SK-MEL-5 (cell line): Measurements from ENCODE around the gene IGFBP2. TPM values are rescaled to one million over a fixed set of nuclear protein-coding genes. Genes with fewer than 3 reads are reported as not detected.

Experiments used
- DNase-seq: peaks from one replicate; pipeline ENCODE4 v3.0.0-alpha.2; 2016; ENCODE audit warnings: low read depth, low spot score
- in situ Hi-C: cut with HindIII; loops from 2 replicates; pipeline ENCODE4 v1.10.0; 2016; ENCODE audit warnings: low sequenced_read_pairs, high pct_unique_total_duplicates, low pct_unique_long_range_greater_than_20kb
- total RNA-seq: library from RNA; depleted of rRNA; stranded (reverse); fragments of >200 nt; shearing (Covaris generic); gene quantifications from 2 replicates; pipeline ENCODE4 v1.2.3, GENCODE V29; 2014

IGFBP2 gene
- total RNA-seq, 1 experiment from 2014 or later = 479 TPM

GRCh38 chr2:216653093-216653799, 20.0 kb downstream of the IGFBP2 start:
- in situ Hi-C loops = loop anchor here (25.0 kb wide), 1 partner anchor 141 kb away; no protein-coding TSS in a partner anchor
- DNase-seq = no peak

- DNase-seq = no peak
- in situ Hi-C loops = loop anchor here (25.0 kb wide), 1 partner anchor 142 kb away; no protein-coding TSS in a partner anchor
Measured at GRCh38 chr2:216653931-216654365, 20.7 kb downstream of the IGFBP2 start.

GRCh38 chr2:216654528-216655052, 21.4 kb downstream of the IGFBP2 start:
- in situ Hi-C loops = loop anchor here (25.0 kb wide), 1 partner anchor 142 kb away; no protein-coding TSS in a partner anchor
- no peak for DNase-seq

GRCh38 chr2:216657086-216657855, 24.1 kb downstream of the IGFBP2 start:
- DNase-seq = no peak
- in situ Hi-C loops = loop anchor here (25.0 kb wide), 1 partner anchor 145 kb away; no protein-coding TSS in a partner anchor

- no peak for DNase-seq
- in situ Hi-C loops = loop anchor here (25.0 kb wide), 1 partner anchor 146 kb away; no protein-coding TSS in a partner anchor
Measured at GRCh38 chr2:216657980-216658379, 24.8 kb downstream of the IGFBP2 start.

GRCh38 chr2:216658757-216659156, 25.5 kb downstream of the IGFBP2 start:
- no peak for DNase-seq
- in situ Hi-C loops = loop anchor here (25.0 kb wide), 1 partner anchor 146 kb away; no protein-coding TSS in a partner anchor

- DNase-seq = no peak
- in situ Hi-C loops = loop anchor here (25.0 kb wide), 1 partner anchor 147 kb away; no protein-coding TSS in a partner anchor
Measured at GRCh38 chr2:216659276-216659675, 26.1 kb downstream of the IGFBP2 start.

- in situ Hi-C loops = loop anchor here (25.0 kb wide), 1 partner anchor 148 kb away; no protein-coding TSS in a partner anchor
Measured at GRCh38 chr2:216660496-216660895, 27.3 kb downstream of the IGFBP2 start.

GRCh38 chr2:216661051-216661450, 27.8 kb downstream of the IGFBP2 start:
- in situ Hi-C loops = loop anchor here (25.0 kb wide), 1 partner anchor 149 kb away; no protein-coding TSS in a partner anchor
- no peak for DNase-seq

More at GRCh38 chr2:216660496-216660895, 27.3 kb downstream of the IGFBP2 start:
- no peak for DNase-seq

GRCh38 chr2:216661639-216662375, 28.6 kb downstream of the IGFBP2 start:
- DNase-seq = peak; percentile 49

GRCh38 chr2:216663106-216663505, 29.9 kb downstream of the IGFBP2 start:
- no peak for DNase-seq
- in situ Hi-C loops = loop anchor here (25.0 kb wide), 1 partner anchor 151 kb away; no protein-coding TSS in a partner anchor

More at GRCh38 chr2:216661639-216662375, 28.6 kb downstream of the IGFBP2 start:
- in situ Hi-C loops = loop anchor here (25.0 kb wide), 1 partner anchor 150 kb away; no protein-coding TSS in a partner anchor

GRCh38 chr2:216663846-216664245, 30.6 kb downstream of the IGFBP2 start:
- DNase-seq = no peak
- in situ Hi-C loops = loop anchor here (25.0 kb wide), 1 partner anchor 152 kb away; no protein-coding TSS in a partner anchor

- in situ Hi-C loops = loop anchor here (25.0 kb wide), 1 partner anchor 152 kb away; no protein-coding TSS in a partner anchor
- no peak for DNase-seq
Measured at GRCh38 chr2:216664593-216665034, 31.4 kb downstream of the IGFBP2 start.

- in situ Hi-C loops = loop anchor here (25.0 kb wide), 1 partner anchor 153 kb away; no protein-coding TSS in a partner anchor
- no peak for DNase-seq
Measured at GRCh38 chr2:216665242-216665641, 32.0 kb downstream of the IGFBP2 start.

- no peak for DNase-seq
- in situ Hi-C loops = loop anchor here (25.0 kb wide), 1 partner anchor 153 kb away; no protein-coding TSS in a partner anchor
Measured at GRCh38 chr2:216665717-216666116, 32.5 kb downstream of the IGFBP2 start.

GRCh38 chr2:216666461-216667233, 33.4 kb downstream of the IGFBP2 start:
- in situ Hi-C loops = loop anchor here (25.0 kb wide), 1 partner anchor 154 kb away; no protein-coding TSS in a partner anchor
- peak; percentile 83 for DNase-seq
